Astrocyte (in vitro differentiated cells and primary cell): Measurements from ENCODE around the gene ST3GAL4. TPM values are rescaled to one million over a fixed set of nuclear protein-coding genes. Genes with fewer than 3 reads are reported as not detected.

Experiments used
- DNase-seq: peaks from one replicate; pipeline ENCODE4 v3.0.0-alpha.2; 2010; ENCODE audit warnings: low read depth
- FAIRE-seq: peaks from 2 replicates; lab custom pipeline; 2011; peaks lifted over from hg19 to GRCh38; lab: Jason Lieb, UNC
- H2AFZ ChIP-seq: 2 replicates; pipeline ENCODE4 v1.6.0; 2012; ENCODE audit warnings: low read depth, low read length, inconsistent platforms
- H3K27ac ChIP-seq: 2 replicates; pipeline ENCODE4 v1.5.1; 2011; ENCODE audit warnings: low read depth, low read length, inconsistent platforms
- H3K27me3 ChIP-seq: 2 replicates; pipeline ENCODE4 v1.6.0; 2011; ENCODE audit warnings: low read length, inconsistent platforms; ENCODE audit not compliant: insufficient read depth
- H3K36me3 ChIP-seq: 2 replicates; pipeline ENCODE4 v1.5.1; 2011; ENCODE audit warnings: low read length, inconsistent platforms; ENCODE audit not compliant: insufficient read depth
- H3K4me1 ChIP-seq: 2 replicates; pipeline ENCODE4 v1.5.1; 2011; ENCODE audit warnings: low read length, inconsistent platforms; ENCODE audit not compliant: insufficient read depth
- H3K4me2 ChIP-seq: 2 replicates; pipeline ENCODE4 v1.6.0; 2012; ENCODE audit warnings: low read length, inconsistent platforms
- H3K4me3 ChIP-seq: 2 replicates; pipeline ENCODE4 v1.5.1; 2011; ENCODE audit warnings: low read depth, mild to moderate bottlenecking, low read length, inconsistent platforms; ENCODE audit not compliant: insufficient read depth
- H3K79me2 ChIP-seq: 2 replicates; pipeline ENCODE4 v1.6.0; 2012; ENCODE audit warnings: mild to moderate bottlenecking, low read length, inconsistent platforms; ENCODE audit not compliant: insufficient read depth
- H3K9ac ChIP-seq: 2 replicates; pipeline ENCODE4 v1.6.0; 2012; ENCODE audit warnings: mild to moderate bottlenecking, low read length, inconsistent platforms
- H3K9me3 ChIP-seq: 2 replicates; pipeline ENCODE4 v1.5.1; 2012; ENCODE audit warnings: low read depth, mild to moderate bottlenecking, low read length, inconsistent platforms; ENCODE audit not compliant: insufficient read depth
- H4K20me1 ChIP-seq: 2 replicates; pipeline ENCODE4 v1.6.0; 2012; ENCODE audit warnings: low read length, inconsistent platforms; ENCODE audit not compliant: insufficient read depth
- H3K27ac Mint-ChIP-seq: one replicate; pipeline ENCODE4 v1.8.0; 2021; ENCODE audit warnings: mild to moderate bottlenecking, mixed read lengths; ENCODE audit not compliant: unreplicated experiment
- H3K27me3 Mint-ChIP-seq: one replicate; pipeline ENCODE4 v1.8.0; 2021; ENCODE audit warnings: low read depth, mixed read lengths; ENCODE audit not compliant: unreplicated experiment
- H3K36me3 Mint-ChIP-seq: one replicate; pipeline ENCODE4 v1.8.0; 2021; ENCODE audit warnings: low read depth, mixed read lengths; ENCODE audit not compliant: unreplicated experiment
- H3K4me1 Mint-ChIP-seq: one replicate; pipeline ENCODE4 v1.8.0; 2021; ENCODE audit warnings: low read depth, mixed read lengths; ENCODE audit not compliant: unreplicated experiment
- H3K4me3 Mint-ChIP-seq: one replicate; pipeline ENCODE4 v1.8.0; 2021; ENCODE audit warnings: mild to moderate bottlenecking, moderate library complexity, mixed read lengths; ENCODE audit not compliant: unreplicated experiment
- H3K9me3 Mint-ChIP-seq: one replicate; pipeline ENCODE4 v1.8.0; 2021; ENCODE audit warnings: mild to moderate bottlenecking, mixed read lengths; ENCODE audit not compliant: unreplicated experiment
- EZH2 ChIP-seq: IDR thresholded peaks from 2 replicates; pipeline ENCODE4 v1.6.1; 2012; ENCODE audit warnings: mild to moderate bottlenecking, low read length, inconsistent platforms; ENCODE audit not compliant: insufficient read depth
- total RNA-seq: library from RNA; stranded (reverse); gene quantifications from 2 replicates; pipeline ENCODE4 v1.2.1, GENCODE V29; 2021
- TF ChIP-seq, protein P1 (sequence below): IDR thresholded peaks from 2 replicates; pipeline ENCODE4 v1.5.1; 2011; ENCODE audit warnings: low read depth, mild to moderate bottlenecking, inconsistent platforms, low read length, moderate library complexity; ENCODE audit not compliant: insufficient read depth

The ST3GAL4 gene
- total RNA-seq, 1 donor from 2014 or later: 12.2 TPM

DNA sequence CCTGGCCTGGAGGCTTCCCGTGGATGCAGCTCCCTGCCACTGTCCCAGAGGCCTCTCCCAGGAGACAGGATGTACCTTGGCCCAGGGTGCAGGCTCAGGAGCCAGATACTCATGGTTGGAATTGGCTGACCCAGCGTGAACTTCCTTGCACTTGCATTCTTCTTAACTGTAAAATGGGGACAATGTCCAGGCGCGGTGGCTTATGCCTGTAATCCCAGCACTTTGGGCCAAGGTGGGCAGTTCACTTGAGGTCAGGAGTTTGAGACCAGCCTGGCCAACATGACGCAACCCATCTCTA lies 20.1 kb upstream of the ST3GAL4 start:
- H3K4me3 Mint-ChIP-seq: no peak overlapping the region
- Histone ChIP-seq H4K20me1 (peaks cover 4% of the 10 kb centered on the region), H3K4me2 (no peak overlapping the region), H3K4me1 (peaks cover 23% of the 10 kb centered on the region), H3K27me3 (no peaks in the 10 kb centered on the region), H3K9ac (no peak overlapping the region), H3K79me2 (no peaks in the 10 kb centered on the region), H3K9me3 (no peaks in the 10 kb centered on the region), H3K4me3 (no peak overlapping the region), H2AFZ (no peak overlapping the region), H3K36me3 (no peaks in the 10 kb centered on the region), H3K27ac (no peak overlapping the region)
- H3K27me3 Mint-ChIP-seq: no peaks in the 10 kb centered on the region
- peak overlapping the region; percentile 79 for H3K27ac Mint-ChIP-seq
- FAIRE-seq (no peak), DNase-seq (no peak)
- peaks cover 44% of the 10 kb centered on the region for H3K4me1 Mint-ChIP-seq
- H3K9me3 Mint-ChIP-seq: peaks cover 3% of the 10 kb centered on the region
- H3K36me3 Mint-ChIP-seq: peaks cover 9% of the 10 kb centered on the region
- TF ChIP-seq EZH2: no peak
- TF ChIP-seq, protein P1, sequence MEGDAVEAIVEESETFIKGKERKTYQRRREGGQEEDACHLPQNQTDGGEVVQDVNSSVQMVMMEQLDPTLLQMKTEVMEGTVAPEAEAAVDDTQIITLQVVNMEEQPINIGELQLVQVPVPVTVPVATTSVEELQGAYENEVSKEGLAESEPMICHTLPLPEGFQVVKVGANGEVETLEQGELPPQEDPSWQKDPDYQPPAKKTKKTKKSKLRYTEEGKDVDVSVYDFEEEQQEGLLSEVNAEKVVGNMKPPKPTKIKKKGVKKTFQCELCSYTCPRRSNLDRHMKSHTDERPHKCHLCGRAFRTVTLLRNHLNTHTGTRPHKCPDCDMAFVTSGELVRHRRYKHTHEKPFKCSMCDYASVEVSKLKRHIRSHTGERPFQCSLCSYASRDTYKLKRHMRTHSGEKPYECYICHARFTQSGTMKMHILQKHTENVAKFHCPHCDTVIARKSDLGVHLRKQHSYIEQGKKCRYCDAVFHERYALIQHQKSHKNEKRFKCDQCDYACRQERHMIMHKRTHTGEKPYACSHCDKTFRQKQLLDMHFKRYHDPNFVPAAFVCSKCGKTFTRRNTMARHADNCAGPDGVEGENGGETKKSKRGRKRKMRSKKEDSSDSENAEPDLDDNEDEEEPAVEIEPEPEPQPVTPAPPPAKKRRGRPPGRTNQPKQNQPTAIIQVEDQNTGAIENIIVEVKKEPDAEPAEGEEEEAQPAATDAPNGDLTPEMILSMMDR: no peak

DNA sequence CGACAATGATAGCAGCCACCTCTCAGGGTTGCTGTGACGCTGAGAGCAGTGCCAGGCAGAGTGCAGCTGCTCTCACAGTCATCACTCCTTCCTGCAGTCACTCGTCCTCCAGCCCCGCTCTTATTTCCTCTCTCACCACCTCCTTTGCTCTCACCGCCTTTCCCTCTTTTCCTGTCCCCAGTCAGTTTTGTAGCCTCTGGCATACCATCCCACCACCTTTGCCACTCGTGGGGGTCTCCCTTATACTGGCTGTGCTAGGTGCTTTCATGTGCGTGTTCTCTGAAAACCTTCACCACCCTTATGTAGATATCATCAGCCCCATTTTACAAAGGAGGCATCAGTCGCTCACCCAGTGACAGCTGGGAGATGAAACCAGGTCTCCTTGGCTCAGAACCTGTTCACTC lies 19.3 kb upstream of the ST3GAL4 start:
- peaks cover 3% of the 10 kb centered on the region for H3K9me3 Mint-ChIP-seq
- FAIRE-seq: no peak
- Histone ChIP-seq H3K27me3 (no peaks in the 10 kb centered on the region), H3K79me2 (no peaks in the 10 kb centered on the region), H3K9me3 (no peaks in the 10 kb centered on the region), H3K9ac (no peak overlapping the region), H3K36me3 (no peaks in the 10 kb centered on the region), H3K4me3 (no peak overlapping the region), H3K27ac (no peak overlapping the region), H4K20me1 (peaks cover 4% of the 10 kb centered on the region), H3K4me2 (peak overlapping the region; percentile 14), H3K4me1 (peaks cover 25% of the 10 kb centered on the region), H2AFZ (no peak overlapping the region)
- H3K4me1 Mint-ChIP-seq: peaks cover 48% of the 10 kb centered on the region
- TF ChIP-seq, protein P1: no peak
- no peak for TF ChIP-seq EZH2
- no peak for DNase-seq
- H3K27me3 Mint-ChIP-seq: no peaks in the 10 kb centered on the region
- peaks cover 9% of the 10 kb centered on the region for H3K36me3 Mint-ChIP-seq
- no peak overlapping the region for H3K4me3 Mint-ChIP-seq
- H3K27ac Mint-ChIP-seq: peak overlapping the region; percentile 80

DNA sequence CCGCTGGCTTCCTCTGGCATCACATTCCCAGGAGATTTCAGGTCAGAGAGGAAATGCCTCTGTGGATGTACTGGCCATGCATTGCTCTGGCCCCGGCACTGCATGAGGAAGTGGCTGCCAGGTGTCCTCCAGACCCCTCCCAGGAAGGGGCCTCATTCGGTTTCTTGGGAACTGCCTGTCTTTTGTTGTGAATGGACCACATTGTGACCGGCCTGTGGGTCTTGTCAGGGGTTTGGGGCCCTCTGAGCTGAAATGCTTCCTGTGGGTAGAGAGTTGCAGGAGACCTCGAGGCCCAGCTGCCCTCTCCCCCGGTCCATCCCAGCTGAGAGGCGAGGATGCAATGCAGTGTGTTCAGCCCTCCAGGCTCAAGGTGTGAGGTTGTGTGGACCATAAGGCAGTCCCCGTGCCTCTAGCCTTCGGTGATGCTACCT lies 18.8 kb upstream of the ST3GAL4 start:
- Histone ChIP-seq H3K4me2 (peak overlapping the region; percentile 14), H3K4me1 (peaks cover 29% of the 10 kb centered on the region), H3K9ac (no peak overlapping the region), H3K27me3 (no peaks in the 10 kb centered on the region), H3K4me3 (no peak overlapping the region), H3K36me3 (no peaks in the 10 kb centered on the region), H2AFZ (no peak overlapping the region), H3K9me3 (no peaks in the 10 kb centered on the region), H4K20me1 (peaks cover 4% of the 10 kb centered on the region), H3K27ac (no peak overlapping the region), H3K79me2 (no peaks in the 10 kb centered on the region)
- H3K36me3 Mint-ChIP-seq: peaks cover 6% of the 10 kb centered on the region
- FAIRE-seq (no peak), DNase-seq (no peak)
- no peaks in the 10 kb centered on the region for H3K27me3 Mint-ChIP-seq
- H3K27ac Mint-ChIP-seq: peak overlapping the region; percentile 59
- no peak overlapping the region for H3K4me3 Mint-ChIP-seq
- peaks cover 3% of the 10 kb centered on the region for H3K9me3 Mint-ChIP-seq
- TF ChIP-seq, protein P1: no peak
- no peak for TF ChIP-seq EZH2
- H3K4me1 Mint-ChIP-seq: peaks cover 51% of the 10 kb centered on the region
